GM18502 (cell line): ENCODE results near the gene EPHA6.

Source experiments
- ATAC-seq: cut with Tn5 transposase; IDR thresholded peaks from one replicate; pipeline ENCODE4 v1.9.1; 2021; ENCODE audit warnings: mild to moderate bottlenecking; ENCODE audit not compliant: unreplicated experiment, poor library complexity

The EPHA6 gene

DNA sequence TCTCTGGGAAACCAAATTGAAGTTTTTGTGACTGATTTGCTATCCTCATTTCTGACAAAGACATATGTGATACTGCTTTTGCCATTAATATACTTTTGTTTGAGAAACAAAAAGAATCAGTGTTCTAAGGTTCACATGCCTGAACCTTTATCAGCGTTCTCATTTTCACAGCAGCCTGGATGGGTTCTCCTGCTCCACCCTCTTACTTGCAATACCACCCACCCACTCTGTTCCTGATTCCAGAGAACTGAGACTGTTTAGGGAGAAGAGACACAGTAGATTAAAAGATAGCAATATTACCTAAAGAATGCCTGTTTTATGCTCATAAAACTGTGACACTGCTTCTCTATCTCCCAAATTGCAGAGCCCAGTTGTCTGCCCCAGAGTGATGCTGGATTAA is 924.4 kb downstream of the EPHA6 start:
- no peak for ATAC-seq

DNA sequence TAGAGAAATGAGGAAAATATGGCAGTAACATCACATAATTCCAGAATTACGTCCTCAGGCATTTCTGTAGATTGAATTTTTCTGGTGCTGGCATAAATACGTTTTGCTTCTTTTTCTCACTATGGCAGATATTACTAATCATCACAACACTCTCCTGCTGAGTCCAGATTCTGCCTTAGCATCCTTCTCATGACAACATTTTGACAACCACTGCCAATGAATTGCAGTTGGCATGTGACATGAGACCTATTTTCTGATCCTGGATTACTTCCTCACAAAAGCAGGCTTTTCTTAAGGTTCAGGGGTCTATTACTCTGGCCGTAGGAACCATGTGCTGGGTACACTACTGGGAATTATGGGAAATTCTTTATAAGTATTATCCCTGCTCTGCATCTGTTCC is 927.6 kb downstream of the EPHA6 start:
- ATAC-seq: no peak

DNA sequence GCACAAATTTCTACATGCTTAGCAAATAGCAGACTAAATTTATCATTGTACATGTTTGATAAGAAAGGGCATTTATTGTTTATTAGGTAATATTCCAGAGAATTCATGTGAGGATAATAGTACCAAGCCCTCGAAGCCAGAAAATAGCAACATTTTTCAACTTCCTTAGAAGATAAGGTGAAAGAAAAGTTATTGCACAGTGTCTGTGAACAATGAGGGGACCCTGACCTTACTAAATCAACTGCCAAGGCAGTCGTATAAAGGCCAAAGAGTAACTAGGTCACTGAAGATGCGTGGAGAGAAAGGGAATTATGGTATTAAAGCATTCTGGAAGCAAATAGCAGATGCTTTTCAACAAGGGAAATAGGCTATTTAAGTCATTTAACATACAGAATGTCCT is 929.9 kb downstream of the EPHA6 start:
- ATAC-seq: no peak

DNA sequence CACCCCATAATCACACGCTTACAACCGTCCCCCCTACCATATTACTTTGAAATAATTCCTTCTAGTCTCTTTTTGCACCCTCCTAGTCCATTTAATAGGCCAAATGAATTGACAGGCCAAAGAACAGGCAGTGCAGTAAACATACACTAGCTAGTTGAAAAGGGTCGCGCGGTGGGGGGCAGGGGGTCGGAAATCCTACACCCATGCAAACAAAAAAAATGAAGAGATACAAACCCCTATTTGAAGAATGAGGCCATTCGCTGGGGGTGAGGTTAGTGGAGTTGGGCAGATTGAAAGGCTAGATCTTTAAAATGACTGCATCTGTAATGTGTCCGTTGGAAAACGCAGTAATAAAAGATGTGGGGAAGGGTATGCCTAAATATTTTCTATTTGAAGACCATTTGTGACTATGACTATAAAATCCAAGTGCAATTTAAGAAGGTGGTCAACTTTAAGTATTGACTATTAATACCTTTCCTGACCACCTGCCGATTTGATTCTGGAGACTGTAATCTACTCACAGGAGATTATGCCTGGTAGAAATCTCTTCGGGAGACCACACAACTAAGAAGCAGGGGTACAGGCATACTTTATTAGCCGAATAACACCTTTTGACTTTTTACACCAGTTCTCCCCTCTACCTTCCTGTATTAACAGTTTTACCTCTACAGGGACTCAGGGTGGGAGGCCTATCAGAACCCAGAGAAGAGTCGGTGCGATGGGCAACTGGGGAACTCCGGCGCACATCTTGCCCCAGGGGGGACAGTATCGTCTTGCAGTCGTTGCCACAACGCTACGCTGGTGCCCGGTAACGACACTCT is 949.4 kb downstream of the EPHA6 start:
- peak; percentile 9 for ATAC-seq

DNA sequence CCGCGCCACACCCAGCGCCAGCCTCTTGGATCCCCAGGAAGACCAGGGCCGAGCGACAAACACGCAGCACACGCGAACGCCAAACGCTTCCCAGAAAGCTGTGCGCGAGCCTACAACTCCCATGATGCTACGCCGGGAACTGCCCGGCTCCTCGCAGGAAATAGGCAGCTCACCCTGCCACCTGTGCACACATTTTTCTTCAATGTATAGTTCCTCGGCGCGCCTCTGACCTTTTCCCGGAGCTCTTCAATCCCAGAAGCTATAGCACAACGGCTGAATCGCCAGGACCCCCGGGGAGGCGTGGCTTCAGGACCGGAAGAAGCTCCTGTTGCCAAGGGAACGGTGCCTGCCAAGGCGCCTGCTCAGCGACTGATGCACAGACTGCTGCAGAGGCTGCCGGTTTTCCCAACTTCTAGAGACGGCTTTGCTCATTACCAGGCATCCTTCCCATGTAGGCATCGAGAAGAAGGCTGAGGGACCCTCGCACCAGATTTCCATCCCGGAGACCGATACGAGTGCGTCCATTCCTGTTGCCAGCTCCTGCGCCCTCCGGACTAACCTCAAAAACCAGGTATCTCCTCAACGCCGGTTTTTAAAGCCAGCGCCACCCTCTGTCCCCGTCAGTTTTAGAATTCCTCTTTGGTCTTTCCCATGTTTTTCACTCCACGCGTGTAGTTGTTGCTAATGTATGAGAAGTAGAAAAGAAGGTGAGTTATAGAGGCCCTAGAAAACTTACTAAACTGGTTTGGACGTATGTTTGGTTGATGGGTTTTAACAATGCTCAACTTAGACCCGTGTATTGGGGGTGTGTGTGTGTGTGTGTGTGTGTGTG is 950.2 kb downstream of the EPHA6 start, which contains the start of gene ARL6:
ARL6 (plus strand) TSS at position 352 of the 832 bp plus-strand sequence. CDS start 3,350 bp downstream, outside the sequence.
- ATAC-seq: peak; percentile 96

DNA sequence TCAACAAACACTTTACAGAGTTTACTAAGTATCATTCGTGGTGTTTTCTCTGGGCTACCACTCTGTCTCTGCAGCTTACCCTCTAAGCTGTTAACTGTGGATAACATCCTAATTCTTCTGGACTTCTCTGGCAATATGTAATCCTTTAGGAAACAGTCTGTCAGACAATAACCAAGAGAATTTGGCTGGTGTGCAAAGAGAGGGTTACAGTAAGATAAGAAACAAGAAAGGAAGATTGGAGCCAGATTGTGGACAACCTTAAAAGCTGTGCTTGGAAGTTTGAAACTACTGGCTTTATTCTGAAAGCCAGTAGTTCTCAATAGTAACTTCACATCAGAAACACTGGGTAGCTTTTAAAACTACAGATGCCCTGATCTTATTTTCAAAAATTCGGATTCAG is 950.9 kb downstream of the EPHA6 start:
- ATAC-seq: no peak

DNA sequence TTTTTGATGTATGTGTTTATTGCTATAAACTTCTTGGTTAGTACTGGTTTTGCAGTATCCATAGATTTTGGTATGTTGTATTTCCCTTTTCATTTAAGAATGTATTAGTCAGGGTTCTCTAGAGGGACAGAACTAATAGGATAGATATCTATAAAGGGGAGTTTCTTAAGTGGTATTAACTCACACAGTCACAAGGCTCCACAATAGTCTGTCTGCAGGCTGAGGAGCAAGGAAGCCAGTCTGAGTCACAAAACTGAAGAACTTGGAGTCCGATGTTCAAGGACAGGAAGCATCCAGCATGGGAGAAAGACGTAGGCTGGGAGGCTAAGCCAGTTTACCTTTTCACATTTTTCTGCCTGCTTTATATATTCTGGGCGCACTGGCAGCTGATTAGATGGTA is 958.5 kb downstream of the EPHA6 start:
- no peak for ATAC-seq

DNA sequence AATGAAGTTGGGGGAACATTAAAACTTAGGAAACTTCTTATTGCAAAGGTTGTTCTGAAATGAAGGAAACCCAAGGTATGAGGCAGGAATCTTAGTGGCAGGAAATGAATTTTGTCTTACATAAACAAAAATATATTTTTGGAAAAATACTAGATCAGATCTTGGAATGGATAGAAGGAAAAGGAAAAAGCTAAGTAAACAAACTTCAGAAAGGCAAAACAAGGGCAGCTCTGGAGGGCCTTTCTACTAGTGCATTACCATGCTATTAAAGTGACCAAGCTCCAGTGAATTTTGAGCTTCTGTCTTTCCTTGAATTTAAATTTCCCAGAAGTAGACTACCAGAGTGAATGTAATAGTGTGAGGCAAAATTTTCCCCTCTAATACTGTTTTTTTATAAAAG is 963.8 kb downstream of the EPHA6 start:
- ATAC-seq: no peak

DNA sequence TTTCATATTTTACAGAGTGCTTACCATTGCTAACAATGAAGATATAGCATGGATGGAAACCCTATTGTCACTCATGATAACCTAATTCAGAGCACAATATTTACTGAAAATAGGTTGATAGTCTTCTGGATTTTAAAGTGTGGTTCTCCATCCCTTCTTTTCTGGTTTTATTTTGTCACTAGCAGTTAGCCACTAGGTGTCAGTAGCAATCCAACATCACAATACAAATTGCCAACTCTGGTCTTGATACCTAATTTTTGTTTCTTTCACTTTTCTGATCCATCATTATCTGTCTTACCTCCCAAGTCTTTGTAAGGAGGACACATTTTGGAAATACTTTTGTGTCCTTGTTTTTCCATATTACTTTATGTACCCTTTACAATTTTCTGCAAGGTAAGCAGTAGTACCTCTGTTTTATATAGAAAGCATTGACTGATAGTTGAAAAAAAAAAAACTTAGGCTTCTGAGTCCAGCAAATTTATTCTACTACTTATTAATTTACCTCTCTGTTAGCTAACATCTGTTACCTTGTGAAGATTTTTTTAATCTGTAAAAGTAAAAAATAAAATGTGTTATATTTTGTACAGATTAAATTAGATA is 979.1 kb downstream of the EPHA6 start:
- ATAC-seq: peak; percentile 81

DNA sequence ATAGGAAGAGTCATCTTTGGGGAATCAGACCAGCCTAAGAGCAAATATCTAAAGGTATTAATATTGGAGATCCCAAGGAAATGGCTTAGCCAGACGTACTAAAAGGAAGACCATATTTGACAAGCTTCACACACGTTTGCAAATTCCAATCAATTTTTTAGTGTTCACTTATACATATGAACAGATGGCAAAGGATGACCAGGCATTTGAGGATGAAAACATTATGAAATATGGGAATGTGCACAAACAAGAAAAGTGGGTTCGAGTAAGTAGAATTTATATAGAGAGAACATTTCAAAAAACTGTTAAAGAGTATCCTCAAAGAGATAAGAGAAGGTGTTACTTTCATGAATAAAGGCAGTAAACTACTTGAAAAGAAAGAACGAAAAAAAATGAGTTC is 981.6 kb downstream of the EPHA6 start:
- no peak for ATAC-seq
